Testis (tissue), 3 donors: ENCODE results near the gene VASN. TPM values are rescaled to one million over a fixed set of nuclear protein-coding genes. Genes with fewer than 3 reads are reported as not detected.

Source experiments
- DNase-seq: peaks from one replicate; pipeline ENCODE4 v3.0.0-alpha.2; 2019
- H3K27ac ChIP-seq, 2 donors: fragments of 200-600 bp; sonication (generic); one replicate each; pipeline ENCODE4 v1.5.1; 2019
- H3K27me3 ChIP-seq: fragments of 200-600 bp; sonication (generic); one replicate; pipeline ENCODE4 v1.5.1; 2019
- H3K36me3 ChIP-seq: fragments of 200-600 bp; sonication (generic); one replicate; pipeline ENCODE4 v1.5.1; 2017; ENCODE audit warnings: low read depth; ENCODE audit errors: missing control alignments
- H3K4me1 ChIP-seq: fragments of 200-600 bp; sonication (generic); one replicate; pipeline ENCODE4 v1.5.1; 2019
- H3K4me3 ChIP-seq, 2 donors: fragments of 200-600 bp; sonication (generic); one replicate each; pipeline ENCODE4 v1.5.1; 2017 to 2019
- H3K9me3 ChIP-seq: fragments of 200-600 bp; sonication (generic); one replicate; pipeline ENCODE4 v1.5.1; 2017
- CTCF ChIP-seq, 3 experiments: fragments of 450-650 bp in 2 of 3; fragments of 200-600 bp in 1 of 3; sonication (generic) in 1 of 3; IDR thresholded peaks; one replicate each; pipeline ENCODE4 v1.5.1; 2016 to 2019; ENCODE audit warnings: antibody characterized with exemption in 3 of 3, mild to moderate bottlenecking in 2 of 3, moderate library complexity in 1 of 3
- POLR2A ChIP-seq: fragments of 450-650 bp; IDR thresholded peaks from one replicate; pipeline ENCODE4 v1.6.1; 2017; ENCODE audit warnings: antibody characterized with exemption, mild to moderate bottlenecking, moderate library complexity
- WGBS, 2 donors: methylation state at CpG; one replicate each; pipeline ENCODE4 v1.1.5; 2018; 5-methylcytosine and 5-hydroxymethylcytosine counted together
- intact Hi-C: fragments of 100-400 bp; cut with DNase I; formaldehyde crosslinking; loops from one replicate; pipeline ENCODE4 v1.15.1; 2023; ENCODE audit warnings: low total_unique reads
- polyA plus RNA-seq: library from polyadenylated mRNA; stranded (reverse); fragments of 350-450 nt; fragmentation: Illumina TruSeq; extraction: RNeasy Lipid Tissue Mini Kit (QIAGEN cat#74804); gene quantifications from one replicate; pipeline ENCODE4 v1.2.3, GENCODE V29; 2014; ENCODE audit warnings: low read depth, low replicate concordance; ENCODE audit not compliant: insufficient read depth
- total RNA-seq, 2 donors: library from RNA; depleted of rRNA; stranded (reverse); fragments of >200 nt; gene quantifications; one replicate each; pipeline ENCODE4 v1.2.3, GENCODE V29; 2016

Gene VASN
- total and polyA plus RNA-seq, 3 donors from 2014 or later: 33.9 to 125 (median 103) TPM

- no peak for TF ChIP-seq CTCF (IDR thresholded peaks at IDR 0.05)
- TF ChIP-seq POLR2A: no peak
- H3K4me3 ChIP-seq: peak overlapping the region; percentile 86 to 91
- H3K4me1 ChIP-seq: peaks cover 70% of the 10 kb centered on the region
- peak; percentile 93 for DNase-seq
- H3K27ac ChIP-seq: peak overlapping the region; percentile 86 to 87
- no peaks in the 10 kb centered on the region for H3K27me3 ChIP-seq
- H3K9me3 ChIP-seq: no peaks in the 10 kb centered on the region
- WGBS, 2 donors: 24 to 67% methylated on average over 7 to 30 of the region's 30 CpGs
- no peaks in the 10 kb centered on the region for H3K36me3 ChIP-seq
- intact Hi-C loops: no loop called here
These were observed 2.5 kb downstream of the VASN start for GRCh38 chr16:4373909-4374742.

- Histone ChIP-seq H3K27me3 (no peaks in the 10 kb centered on the region), H3K4me1 (peaks cover 67% of the 10 kb centered on the region), H3K27ac (peak overlapping the region; percentile 79 to 86), H3K36me3 (no peaks in the 10 kb centered on the region), H3K9me3 (no peaks in the 10 kb centered on the region), H3K4me3 (no peak overlapping the region)
- no peak for TF ChIP-seq POLR2A
- TF ChIP-seq CTCF (IDR thresholded peaks at IDR 0.05): no peak
- 74 to 83% methylated on average over 15 of the region's 15 CpGs for WGBS, 2 donors
- intact Hi-C loops: no loop called here
- DNase-seq: no peak
These were observed 4.1 kb downstream of the VASN start for GRCh38 chr16:4375717-4376116.

- Histone ChIP-seq H3K27ac (peak overlapping the region; percentile 79 to 86), H3K27me3 (no peaks in the 10 kb centered on the region), H3K9me3 (no peaks in the 10 kb centered on the region), H3K4me3 (no peak overlapping the region), H3K4me1 (peaks cover 64% of the 10 kb centered on the region), H3K36me3 (no peaks in the 10 kb centered on the region)
- peak; percentile 92 for DNase-seq
- TF ChIP-seq POLR2A (no peak), CTCF (IDR thresholded peaks at IDR 0.05) (no peak)
- intact Hi-C loops: no loop called here
- WGBS, 2 donors: 25 to 50% methylated on average over 17 to 28 of the region's 31 CpGs
These were observed 4.7 kb downstream of the VASN start for GRCh38 chr16:4376126-4376892.

- no peak for DNase-seq
- intact Hi-C loops: no loop called here
- no peak overlapping the region for H3K4me3 ChIP-seq
- H3K9me3 ChIP-seq: no peaks in the 10 kb centered on the region
- no peaks in the 10 kb centered on the region for H3K36me3 ChIP-seq
- no peak for TF ChIP-seq CTCF (IDR thresholded peaks at IDR 0.05)
- no peak for TF ChIP-seq POLR2A
- H3K4me1 ChIP-seq: peaks cover 64% of the 10 kb centered on the region
- WGBS, 2 donors: 44 to 68% methylated on average over 10 to 27 of the region's 27 CpGs
- H3K27me3 ChIP-seq: no peaks in the 10 kb centered on the region
- peak overlapping the region; percentile 79 to 86 for H3K27ac ChIP-seq
These were observed 5.4 kb downstream of the VASN start for GRCh38 chr16:4376893-4377572.
